MM.1S (cell line): ENCODE measurements around the gene PCBP2.
A peak's percentile ranks its signal among the peaks of the same experiment; 100 is the strongest.

ENCODE experiments used
- DNase-seq: peaks from one replicate; pipeline ENCODE4 v3.0.0-alpha.2; 2015
- H2AFZ ChIP-seq: fragments of 300-600 bp; sonication (generic); 2 replicates; pipeline ENCODE4 v1.6.0; 2016; ENCODE audit warnings: antibody characterized with exemption, low read length
- H3F3A ChIP-seq: fragments of 300-600 bp; sonication (generic); 2 replicates; pipeline ENCODE4 v1.6.1; 2016; ENCODE audit warnings: mild to moderate bottlenecking, antibody characterized with exemption, low read length, moderate library complexity, mixed read lengths; ENCODE audit not compliant: insufficient read depth
- H3K27ac ChIP-seq: fragments of 300-600 bp; sonication (generic); 2 replicates; pipeline ENCODE4 v1.5.1; 2016; ENCODE audit warnings: mild to moderate bottlenecking, low read length
- H3K27me3 ChIP-seq: fragments of 300-600 bp; sonication (generic); replicated peaks from 2 replicates; pipeline ENCODE4 v1.6.0; 2016; ENCODE audit warnings: low read length; ENCODE audit not compliant: insufficient read depth
- H3K36me3 ChIP-seq: fragments of 300-600 bp; sonication (generic); replicated peaks from 2 replicates; pipeline ENCODE4 v1.6.1; 2016; ENCODE audit warnings: mild to moderate bottlenecking, low read length, mixed read lengths; ENCODE audit not compliant: insufficient read depth
- H3K4me1 ChIP-seq: fragments of 300-600 bp; sonication (generic); 2 replicates; pipeline ENCODE4 v1.6.1; 2016; ENCODE audit warnings: low read length, mixed read lengths
- H3K4me2 ChIP-seq: fragments of 300-600 bp; sonication (generic); 2 replicates; pipeline ENCODE4 v1.6.0; 2016; ENCODE audit warnings: low read depth, low read length
- H3K4me3 ChIP-seq: fragments of 300-600 bp; sonication (generic); 2 replicates; pipeline ENCODE4 v1.5.1; 2016; ENCODE audit warnings: low read length, mixed read lengths
- H3K79me2 ChIP-seq: fragments of 300-600 bp; sonication (generic); 2 replicates; pipeline ENCODE4 v1.6.1; 2016; ENCODE audit warnings: mixed run types, low read length, mixed read lengths
- H3K9ac ChIP-seq: fragments of 300-600 bp; sonication (generic); 2 replicates; pipeline ENCODE4 v1.6.1; 2016; ENCODE audit warnings: low read length, mixed read lengths
- H3K9me2 ChIP-seq: fragments of 300-600 bp; sonication (generic); replicated peaks from 2 replicates; pipeline ENCODE4 v1.6.1; 2016; ENCODE audit warnings: mild to moderate bottlenecking, low read length, mixed read lengths; ENCODE audit not compliant: insufficient read depth
- H3K9me3 ChIP-seq: fragments of 300-600 bp; sonication (generic); replicated peaks from 2 replicates; pipeline ENCODE4 v1.6.1; 2016; ENCODE audit warnings: mild to moderate bottlenecking, low read length, mixed read lengths; ENCODE audit not compliant: insufficient read depth
- H4K20me1 ChIP-seq: fragments of 300-600 bp; sonication (generic); 2 replicates; pipeline ENCODE4 v1.6.1; 2016; ENCODE audit warnings: mild to moderate bottlenecking, low read length, moderate library complexity, mixed read lengths; ENCODE audit not compliant: insufficient read depth
- EZH2 ChIP-seq: fragments of 300-600 bp; sonication (generic); optimal IDR thresholded peaks from 2 replicates; pipeline ENCODE3; 2017; ENCODE audit warnings: low read depth, mild to moderate bottlenecking, antibody characterized with exemption, low read length, mixed read lengths
- EZH2phosphoT487 ChIP-seq: fragments of 300-600 bp; sonication (generic); IDR thresholded peaks from 2 replicates; pipeline ENCODE4 v1.6.1; 2018; ENCODE audit warnings: antibody characterized with exemption, low read length
- TF ChIP-seq, protein P1 (sequence below): fragments of 300-600 bp; sonication (generic); IDR thresholded peaks from 2 replicates; pipeline ENCODE4 v1.5.1; 2016; ENCODE audit warnings: antibody characterized with exemption, low read length, mixed read lengths

Gene PCBP2

DNA sequence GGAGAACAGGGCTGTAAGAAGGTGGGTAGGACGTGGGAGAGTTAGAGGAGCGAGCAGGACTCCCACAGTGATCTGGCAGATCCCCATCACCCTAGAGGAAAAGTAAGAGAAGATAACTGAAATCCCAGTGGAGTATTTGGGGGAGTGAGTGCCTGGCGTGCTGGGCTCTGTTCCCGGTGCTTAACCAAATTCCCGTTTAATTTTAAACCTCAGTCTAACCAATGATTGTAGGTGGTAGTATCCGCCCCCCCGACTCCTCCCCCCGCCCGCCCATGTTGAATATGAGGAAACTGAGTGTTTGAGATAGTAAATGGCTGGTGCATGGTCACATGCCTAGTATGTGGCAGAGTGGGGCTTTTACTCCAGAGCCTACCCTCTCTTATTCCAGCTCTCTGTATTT, 50.4 kb downstream of the PCBP2 start:
- H3K36me3 ChIP-seq, result no peaks in the 10 kb centered on the region
- no peak for DNase-seq
- H3K9me2 ChIP-seq, result no peaks in the 10 kb centered on the region
- H2AFZ ChIP-seq, result no peak overlapping the region
- peaks cover 46% of the 10 kb centered on the region for H3K79me2 ChIP-seq
- H3K4me1 ChIP-seq, result peaks cover 13% of the 10 kb centered on the region
- H3K9ac ChIP-seq, result peak overlapping the region; percentile 96; the same call in 1 of the 2 replicates
- H3K27me3 ChIP-seq, result no peaks in the 10 kb centered on the region
- no peaks in the 10 kb centered on the region for H4K20me1 ChIP-seq
- peak overlapping the region; percentile 100 for H3K4me2 ChIP-seq
- H3K4me3 ChIP-seq, result peak overlapping the region; percentile 84
- H3K9me3 ChIP-seq, result no peaks in the 10 kb centered on the region
- no peak for TF ChIP-seq EZH2phosphoT487
- no peak for TF ChIP-seq EZH2
- TF ChIP-seq, protein P1, sequence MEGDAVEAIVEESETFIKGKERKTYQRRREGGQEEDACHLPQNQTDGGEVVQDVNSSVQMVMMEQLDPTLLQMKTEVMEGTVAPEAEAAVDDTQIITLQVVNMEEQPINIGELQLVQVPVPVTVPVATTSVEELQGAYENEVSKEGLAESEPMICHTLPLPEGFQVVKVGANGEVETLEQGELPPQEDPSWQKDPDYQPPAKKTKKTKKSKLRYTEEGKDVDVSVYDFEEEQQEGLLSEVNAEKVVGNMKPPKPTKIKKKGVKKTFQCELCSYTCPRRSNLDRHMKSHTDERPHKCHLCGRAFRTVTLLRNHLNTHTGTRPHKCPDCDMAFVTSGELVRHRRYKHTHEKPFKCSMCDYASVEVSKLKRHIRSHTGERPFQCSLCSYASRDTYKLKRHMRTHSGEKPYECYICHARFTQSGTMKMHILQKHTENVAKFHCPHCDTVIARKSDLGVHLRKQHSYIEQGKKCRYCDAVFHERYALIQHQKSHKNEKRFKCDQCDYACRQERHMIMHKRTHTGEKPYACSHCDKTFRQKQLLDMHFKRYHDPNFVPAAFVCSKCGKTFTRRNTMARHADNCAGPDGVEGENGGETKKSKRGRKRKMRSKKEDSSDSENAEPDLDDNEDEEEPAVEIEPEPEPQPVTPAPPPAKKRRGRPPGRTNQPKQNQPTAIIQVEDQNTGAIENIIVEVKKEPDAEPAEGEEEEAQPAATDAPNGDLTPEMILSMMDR, result no peak
- H3K27ac ChIP-seq, result no peak overlapping the region
- H3F3A ChIP-seq, result peaks cover 9% of the 10 kb centered on the region

DNA sequence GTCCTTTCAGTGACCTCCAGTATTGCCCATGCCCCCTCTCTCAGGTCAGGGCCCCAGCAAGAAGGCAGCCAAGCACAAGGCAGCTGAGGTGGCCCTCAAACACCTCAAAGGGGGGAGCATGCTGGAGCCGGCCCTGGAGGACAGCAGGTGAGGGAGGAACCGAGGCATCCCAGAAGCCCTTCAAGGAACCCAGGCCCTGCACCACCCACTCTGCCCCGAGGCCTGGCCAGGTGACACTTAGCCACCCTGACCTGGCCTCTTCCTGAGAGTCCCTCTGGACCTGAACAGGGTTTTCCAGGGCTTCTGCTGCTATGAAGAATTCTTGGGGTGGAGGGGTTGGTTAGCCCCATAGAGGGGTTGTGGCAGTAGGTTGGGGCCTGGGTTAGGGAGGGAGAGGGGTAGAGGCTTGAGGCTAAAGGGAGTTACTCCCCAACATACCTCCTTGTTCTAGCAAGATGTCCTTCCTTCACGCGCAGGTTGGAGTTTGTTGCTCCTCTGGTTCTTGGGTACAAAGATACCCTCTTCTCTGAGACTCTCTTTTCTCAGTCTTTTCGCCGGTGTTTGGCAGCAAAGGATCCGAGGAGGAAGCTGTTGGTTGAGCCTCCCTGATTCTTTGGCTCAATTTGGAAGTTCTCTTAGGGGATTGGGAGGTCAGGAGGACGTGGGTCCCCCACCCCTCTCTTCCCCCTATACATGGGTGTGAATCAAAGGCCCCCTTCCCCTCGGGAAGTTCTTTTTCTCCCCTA, 51.3 kb downstream of the PCBP2 start:
- H4K20me1 ChIP-seq, result no peaks in the 10 kb centered on the region
- no peaks in the 10 kb centered on the region for H3K36me3 ChIP-seq
- no peaks in the 10 kb centered on the region for H3K9me3 ChIP-seq
- no peak overlapping the region for H2AFZ ChIP-seq
- no peak overlapping the region for H3K4me2 ChIP-seq
- H3K4me1 ChIP-seq, result peaks cover 13% of the 10 kb centered on the region
- H3K9ac ChIP-seq, result no peak overlapping the region
- H3K79me2 ChIP-seq, result peaks cover 43% of the 10 kb centered on the region
- DNase-seq, result no peak
- no peak overlapping the region for H3K27ac ChIP-seq
- H3K4me3 ChIP-seq, result no peak overlapping the region
- H3F3A ChIP-seq, result peaks cover 9% of the 10 kb centered on the region
- H3K9me2 ChIP-seq, result no peaks in the 10 kb centered on the region
- H3K27me3 ChIP-seq, result no peaks in the 10 kb centered on the region
- TF ChIP-seq, protein P1, result no peak
- TF ChIP-seq EZH2 (no peak), EZH2phosphoT487 (no peak)

DNA sequence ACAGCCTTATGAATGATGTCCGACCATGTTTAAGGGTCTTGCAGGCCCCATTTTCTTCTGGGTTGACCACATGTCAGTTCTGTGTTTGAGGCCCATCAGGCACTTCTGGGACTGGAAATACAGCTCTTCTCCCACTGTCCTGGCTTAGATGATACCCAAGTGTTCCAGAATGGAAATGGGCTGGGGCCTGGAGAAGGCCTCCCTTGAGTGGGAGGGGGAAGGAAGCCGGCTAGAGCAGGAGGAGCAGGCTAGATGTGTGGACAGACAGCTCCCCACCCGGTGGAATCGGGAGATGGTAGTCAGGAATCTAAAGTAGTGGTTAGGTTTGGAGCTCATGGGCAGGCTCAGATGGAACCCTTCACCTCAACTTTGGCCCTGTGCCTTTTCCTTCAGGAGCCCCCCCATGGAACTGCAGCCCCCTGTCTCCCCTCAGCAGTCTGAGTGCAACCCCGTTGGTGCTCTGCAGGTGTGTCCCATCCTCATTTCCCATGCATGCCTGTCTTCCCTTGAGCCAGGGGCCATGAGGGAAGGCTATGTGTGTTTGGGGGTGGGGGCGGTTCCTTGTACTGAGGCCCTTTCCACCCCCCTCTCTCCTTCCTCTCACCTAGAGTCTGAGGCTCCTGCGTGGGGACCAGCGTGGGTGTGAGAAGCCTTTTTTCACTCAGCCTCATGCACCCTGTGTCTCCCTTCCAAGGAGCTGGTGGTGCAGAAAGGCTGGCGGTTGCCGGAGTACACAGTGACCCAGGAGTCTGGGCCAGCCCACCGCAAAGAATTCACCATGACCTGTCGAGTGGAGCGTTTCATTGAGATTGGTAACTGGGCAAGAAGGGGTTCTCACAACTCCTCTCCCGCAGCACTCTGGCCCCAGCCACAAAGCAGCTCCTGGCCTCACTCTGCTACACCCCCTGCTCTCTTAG, 52.4 kb downstream of the PCBP2 start:
- H3K9ac ChIP-seq, result no peak overlapping the region

More for the DNA sequence above, 52.4 kb downstream of the PCBP2 start:
- Histone ChIP-seq H3K4me1 (peaks cover 13% of the 10 kb centered on the region), H2AFZ (no peak overlapping the region), H3K4me3 (no peak overlapping the region), H3K27me3 (no peaks in the 10 kb centered on the region), H3K9me3 (no peaks in the 10 kb centered on the region), H3K36me3 (no peaks in the 10 kb centered on the region), H4K20me1 (no peaks in the 10 kb centered on the region), H3K9me2 (no peaks in the 10 kb centered on the region), H3K27ac (no peak overlapping the region), H3K4me2 (no peak overlapping the region), H3F3A (peaks cover 9% of the 10 kb centered on the region), H3K79me2 (peaks cover 35% of the 10 kb centered on the region)
- no peak for DNase-seq
- TF ChIP-seq EZH2 (no peak), EZH2phosphoT487 (no peak)
- TF ChIP-seq, protein P1, result no peak
